Neutrophil (primary cell): ENCODE data around the gene FAM167B.
A peak's percentile ranks its signal among the peaks of the same experiment; 100 is the strongest.

ENCODE experiments used
- H3K27ac ChIP-seq: fragments of 200-600 bp; sonication (generic); 2 replicates; pipeline ENCODE4 v1.5.1; 2016; ENCODE audit warnings: mild to moderate bottlenecking, moderate library complexity
- H3K27me3 ChIP-seq: fragments of 200-600 bp; sonication (generic); 2 replicates; pipeline ENCODE4 v1.6.0; 2016; ENCODE audit warnings: mild to moderate bottlenecking
- H3K36me3 ChIP-seq: fragments of 200-600 bp; sonication (generic); 2 replicates; pipeline ENCODE4 v1.5.1; 2017
- H3K4me1 ChIP-seq, 2 experiments: fragments of 200-600 bp in 1 of 2; sonication (generic) in 1 of 2; 1 replicate in 1 of 2; 2 replicates in 1 of 2; pipeline versions ENCODE4 v1.5.1 to v1.6.1; 2013 to 2016; ENCODE audit warnings: low read depth in 1 of 2, low read length in 1 of 2, mild to moderate bottlenecking in 1 of 2, moderate library complexity in 1 of 2; ENCODE audit not compliant: control insufficient read depth in 1 of 2, insufficient read depth in 1 of 2
- H3K4me3 ChIP-seq, 2 experiments: fragments of 200-600 bp in 1 of 2; sonication (generic) in 1 of 2; 1 replicate in 1 of 2; 2 replicates in 1 of 2; pipeline ENCODE4 v1.5.1; 2013 to 2016; ENCODE audit warnings: low read depth in 1 of 2, low read length in 1 of 2, mild to moderate bottlenecking in 1 of 2, moderate library complexity in 1 of 2
- H3K9me3 ChIP-seq: fragments of 200-600 bp; sonication (generic); 2 replicates; pipeline ENCODE4 v1.5.1; 2016
- TF ChIP-seq, protein P1 (sequence below): fragments of 200-600 bp; sonication (generic); IDR thresholded peaks from 2 replicates; pipeline ENCODE4 v1.5.1; 2016; ENCODE audit warnings: antibody characterized with exemption

The FAM167B gene

DNA sequence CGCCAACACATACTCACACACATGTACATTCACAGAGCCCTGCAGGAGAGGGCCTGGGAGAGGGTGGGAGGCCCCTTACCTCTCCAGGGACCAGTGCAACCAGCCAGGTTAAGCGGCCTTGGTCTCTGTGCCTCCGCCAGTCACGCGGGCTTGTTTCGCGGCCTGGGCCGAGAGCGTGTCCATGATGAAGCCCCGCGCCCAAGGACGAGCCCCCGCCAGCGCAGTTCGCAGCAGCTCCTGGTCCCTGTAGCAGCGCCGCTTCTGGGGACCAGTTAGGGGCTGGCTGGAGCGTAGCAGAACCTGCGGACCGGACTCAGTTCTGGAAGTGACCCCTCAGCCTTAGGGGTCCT, 7.3 kb upstream of the FAM167B start:
- Histone ChIP-seq H3K9me3 (no peaks in the 10 kb centered on the region), H3K36me3 (no peaks in the 10 kb centered on the region), H3K4me3 (no peak overlapping the region), H3K27me3 (peaks cover 50% of the 10 kb centered on the region), H3K4me1 (peaks cover 21 to 22% of the 10 kb centered on the region in 2 experiments), H3K27ac (no peak overlapping the region)
- TF ChIP-seq, protein P1, sequence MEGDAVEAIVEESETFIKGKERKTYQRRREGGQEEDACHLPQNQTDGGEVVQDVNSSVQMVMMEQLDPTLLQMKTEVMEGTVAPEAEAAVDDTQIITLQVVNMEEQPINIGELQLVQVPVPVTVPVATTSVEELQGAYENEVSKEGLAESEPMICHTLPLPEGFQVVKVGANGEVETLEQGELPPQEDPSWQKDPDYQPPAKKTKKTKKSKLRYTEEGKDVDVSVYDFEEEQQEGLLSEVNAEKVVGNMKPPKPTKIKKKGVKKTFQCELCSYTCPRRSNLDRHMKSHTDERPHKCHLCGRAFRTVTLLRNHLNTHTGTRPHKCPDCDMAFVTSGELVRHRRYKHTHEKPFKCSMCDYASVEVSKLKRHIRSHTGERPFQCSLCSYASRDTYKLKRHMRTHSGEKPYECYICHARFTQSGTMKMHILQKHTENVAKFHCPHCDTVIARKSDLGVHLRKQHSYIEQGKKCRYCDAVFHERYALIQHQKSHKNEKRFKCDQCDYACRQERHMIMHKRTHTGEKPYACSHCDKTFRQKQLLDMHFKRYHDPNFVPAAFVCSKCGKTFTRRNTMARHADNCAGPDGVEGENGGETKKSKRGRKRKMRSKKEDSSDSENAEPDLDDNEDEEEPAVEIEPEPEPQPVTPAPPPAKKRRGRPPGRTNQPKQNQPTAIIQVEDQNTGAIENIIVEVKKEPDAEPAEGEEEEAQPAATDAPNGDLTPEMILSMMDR, result no peak

DNA sequence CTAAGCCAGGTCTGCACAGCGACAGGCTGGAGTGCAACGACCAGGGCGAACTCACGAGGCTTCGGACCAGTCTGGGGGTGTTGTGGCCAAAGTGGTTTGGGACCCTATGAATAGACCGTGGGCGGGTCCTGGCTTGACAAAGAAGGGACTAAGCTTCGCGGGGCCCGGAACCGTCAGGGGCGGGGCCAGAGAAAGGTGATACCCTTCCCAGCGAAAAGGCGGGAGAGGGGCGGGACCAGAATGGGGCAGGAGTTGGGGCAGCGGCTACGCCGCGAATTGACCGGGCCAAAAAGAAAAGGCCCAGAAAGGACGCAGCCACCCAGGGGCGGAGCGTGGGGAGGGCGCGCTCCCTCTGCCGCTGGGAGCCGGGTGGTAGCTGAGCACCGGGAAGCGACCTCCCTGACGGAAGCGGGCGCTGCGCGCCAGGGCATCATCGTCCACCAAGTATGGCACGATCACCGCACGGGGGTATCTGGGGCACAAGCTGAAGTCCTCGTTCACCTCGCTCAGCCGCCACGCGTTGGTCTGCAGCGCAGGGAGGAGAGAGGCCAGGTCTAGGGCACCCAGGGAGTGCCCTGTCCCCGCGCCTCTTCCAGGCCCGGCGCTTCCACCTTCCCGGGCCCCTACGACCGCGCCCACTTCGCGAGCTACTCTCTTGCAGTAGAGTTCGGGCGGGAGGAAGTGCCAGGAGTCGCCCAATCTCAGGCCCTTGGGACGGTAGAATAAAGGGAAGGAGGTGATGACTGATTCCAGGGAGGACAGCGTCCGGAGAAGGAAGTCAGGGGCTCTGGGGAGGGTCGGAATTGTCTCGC, 6.7 kb upstream of the FAM167B start:
- Histone ChIP-seq H3K4me1 (peaks cover 21 to 22% of the 10 kb centered on the region in 2 experiments), H3K27me3 (peaks cover 50% of the 10 kb centered on the region), H3K9me3 (no peaks in the 10 kb centered on the region), H3K27ac (no peak overlapping the region), H3K4me3 (peak overlapping the region; percentile 28 to 31), H3K36me3 (no peaks in the 10 kb centered on the region)
- TF ChIP-seq, protein P1, result no peak

DNA sequence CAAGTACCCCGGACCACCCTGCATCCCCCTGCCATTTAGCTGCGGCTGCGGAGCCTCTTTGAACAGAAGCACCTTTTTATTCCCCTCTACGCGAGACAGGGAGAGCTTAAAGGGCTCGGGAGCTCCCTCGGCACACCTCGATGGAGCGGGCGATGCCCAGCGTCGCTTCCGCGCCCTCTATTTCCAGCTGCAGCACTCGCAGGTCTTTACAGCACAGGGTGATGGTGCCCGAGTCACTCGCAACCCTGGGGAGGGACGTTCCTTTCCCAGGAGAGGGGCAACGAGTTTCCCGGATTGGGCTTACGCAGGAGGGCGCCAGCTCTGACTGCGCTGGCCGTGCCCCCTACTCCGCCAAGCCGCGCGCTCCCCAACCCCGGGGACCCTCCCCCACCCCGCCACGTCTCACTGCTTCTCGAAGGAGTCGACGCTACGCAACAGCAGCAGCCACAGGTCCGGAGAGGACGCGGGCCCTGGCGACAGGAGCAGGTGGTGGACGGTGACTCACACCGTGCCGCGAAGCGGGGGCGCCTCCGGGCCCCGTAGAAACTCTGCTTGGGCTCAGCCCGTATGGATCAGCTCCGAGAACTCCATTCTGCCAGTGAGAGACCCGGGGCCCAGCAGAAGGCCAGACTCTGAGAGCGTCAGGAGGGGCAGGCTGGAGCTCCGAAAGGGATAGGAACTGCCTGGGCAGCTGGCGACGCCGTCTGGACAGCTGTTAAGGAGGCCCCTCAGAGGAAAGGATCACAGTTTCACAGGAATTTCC, 5.8 kb upstream of the FAM167B start:
- TF ChIP-seq, protein P1, result no peak
- Histone ChIP-seq H3K4me3 (peak overlapping the region; percentile 28 to 31), H3K27me3 (peaks cover 50% of the 10 kb centered on the region), H3K27ac (no peak overlapping the region), H3K9me3 (no peaks in the 10 kb centered on the region), H3K36me3 (no peaks in the 10 kb centered on the region), H3K4me1 (peaks cover 21 to 22% of the 10 kb centered on the region in 2 experiments)

DNA sequence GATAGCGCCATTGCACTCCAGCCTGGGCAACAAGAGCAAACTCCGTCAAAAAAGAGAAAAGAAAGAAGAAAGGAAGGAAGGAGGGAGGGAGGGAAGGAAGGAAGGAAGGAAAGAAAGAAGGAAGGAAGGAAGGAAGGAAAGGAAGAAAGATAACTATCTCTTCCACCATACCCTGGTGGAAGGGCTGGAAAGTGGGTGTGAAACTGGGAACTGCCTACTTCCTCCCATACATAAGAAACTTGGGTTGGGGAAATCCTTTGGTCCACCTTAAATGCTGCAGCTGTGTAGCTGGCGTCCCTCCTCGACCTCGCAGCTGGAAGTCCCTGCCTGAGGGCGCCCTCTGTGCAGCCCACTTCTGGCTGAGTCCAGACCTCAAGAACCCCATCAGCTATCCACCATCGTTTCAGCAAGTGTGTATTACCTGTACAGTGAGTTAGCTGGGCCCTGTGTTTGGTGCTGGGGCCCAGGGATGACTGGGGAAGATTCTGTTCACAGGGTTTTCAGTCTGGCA, 4.6 kb upstream of the FAM167B start:
- Histone ChIP-seq H3K4me1 (peaks cover 21 to 22% of the 10 kb centered on the region in 2 experiments), H3K36me3 (no peaks in the 10 kb centered on the region), H3K4me3 (no peak overlapping the region), H3K27ac (no peak overlapping the region), H3K27me3 (peaks cover 50% of the 10 kb centered on the region), H3K9me3 (no peaks in the 10 kb centered on the region)
- TF ChIP-seq, protein P1, result no peak

DNA sequence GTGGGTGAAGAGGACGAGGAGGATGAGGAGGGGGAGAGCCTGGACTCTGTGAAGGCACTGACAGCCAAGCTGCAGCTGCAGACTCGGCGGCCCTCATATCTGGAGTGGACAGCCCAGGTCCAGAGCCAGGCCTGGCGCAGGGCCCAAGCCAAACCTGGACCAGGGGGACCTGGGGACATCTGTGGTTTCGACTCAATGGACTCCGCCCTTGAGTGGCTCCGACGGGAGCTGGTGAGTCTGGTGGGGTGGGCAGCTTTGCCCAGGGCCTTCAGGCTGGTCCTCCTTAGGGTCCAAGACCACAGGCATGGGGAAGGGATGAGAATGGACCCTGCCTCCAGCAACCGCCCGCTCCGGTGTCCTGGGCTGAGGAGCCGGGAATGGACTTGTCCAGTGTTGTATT, 430 bp downstream of the FAM167B start:
- Histone ChIP-seq H3K9me3 (no peaks in the 10 kb centered on the region), H3K27ac (no peak overlapping the region), H3K4me3 (no peak overlapping the region), H3K27me3 (peaks cover 29% of the 10 kb centered on the region), H3K36me3 (no peaks in the 10 kb centered on the region), H3K4me1 (peaks cover 16% of the 10 kb centered on the region in 2 experiments)
- TF ChIP-seq, protein P1, result no peak
